ENCODE measurements around the gene BEST1. TPM values are rescaled to one million over a fixed set of nuclear protein-coding genes. Genes with fewer than 3 reads are reported as not detected.
"Not testable (repeated sequence)": the region's sequence is repeated elsewhere in the genome, so short reads cannot be mapped to it uniquely, and the experiment has no call there.

Gene BEST1
- total RNA-seq, 1 donor from 2014 or later: 0.12 TPM

DNA sequence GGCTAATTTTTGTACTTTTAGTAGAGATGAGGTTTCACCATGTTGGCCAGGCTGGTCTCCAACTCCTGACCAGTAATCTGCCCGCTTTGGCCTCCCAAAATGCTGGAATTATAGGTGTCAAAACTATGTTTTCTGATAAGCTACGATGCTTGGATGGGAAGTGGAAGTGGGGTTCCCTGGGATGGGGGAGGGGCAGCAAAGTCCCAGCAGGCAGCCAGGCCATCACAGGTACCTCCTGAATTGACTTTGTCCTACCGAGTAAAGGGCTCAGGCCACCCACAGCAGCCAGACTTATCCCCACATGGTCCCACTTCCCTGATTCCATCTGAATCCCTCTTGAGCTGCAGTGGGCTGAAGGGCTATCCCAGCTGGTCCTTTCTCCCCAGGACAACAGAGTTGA is 10.4 kb downstream of the BEST1 start:
- DNase-seq (ENCODE audit: low read depth): no peak
- TF ChIP-seq, protein P1, sequence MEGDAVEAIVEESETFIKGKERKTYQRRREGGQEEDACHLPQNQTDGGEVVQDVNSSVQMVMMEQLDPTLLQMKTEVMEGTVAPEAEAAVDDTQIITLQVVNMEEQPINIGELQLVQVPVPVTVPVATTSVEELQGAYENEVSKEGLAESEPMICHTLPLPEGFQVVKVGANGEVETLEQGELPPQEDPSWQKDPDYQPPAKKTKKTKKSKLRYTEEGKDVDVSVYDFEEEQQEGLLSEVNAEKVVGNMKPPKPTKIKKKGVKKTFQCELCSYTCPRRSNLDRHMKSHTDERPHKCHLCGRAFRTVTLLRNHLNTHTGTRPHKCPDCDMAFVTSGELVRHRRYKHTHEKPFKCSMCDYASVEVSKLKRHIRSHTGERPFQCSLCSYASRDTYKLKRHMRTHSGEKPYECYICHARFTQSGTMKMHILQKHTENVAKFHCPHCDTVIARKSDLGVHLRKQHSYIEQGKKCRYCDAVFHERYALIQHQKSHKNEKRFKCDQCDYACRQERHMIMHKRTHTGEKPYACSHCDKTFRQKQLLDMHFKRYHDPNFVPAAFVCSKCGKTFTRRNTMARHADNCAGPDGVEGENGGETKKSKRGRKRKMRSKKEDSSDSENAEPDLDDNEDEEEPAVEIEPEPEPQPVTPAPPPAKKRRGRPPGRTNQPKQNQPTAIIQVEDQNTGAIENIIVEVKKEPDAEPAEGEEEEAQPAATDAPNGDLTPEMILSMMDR (conservative IDR thresholded peaks at IDR 0.05; ENCODE audit: low read depth, low read length): no peak
- H3K4me3 ChIP-seq (ENCODE audit: low read depth, low read length): no peak overlapping the region

DNA sequence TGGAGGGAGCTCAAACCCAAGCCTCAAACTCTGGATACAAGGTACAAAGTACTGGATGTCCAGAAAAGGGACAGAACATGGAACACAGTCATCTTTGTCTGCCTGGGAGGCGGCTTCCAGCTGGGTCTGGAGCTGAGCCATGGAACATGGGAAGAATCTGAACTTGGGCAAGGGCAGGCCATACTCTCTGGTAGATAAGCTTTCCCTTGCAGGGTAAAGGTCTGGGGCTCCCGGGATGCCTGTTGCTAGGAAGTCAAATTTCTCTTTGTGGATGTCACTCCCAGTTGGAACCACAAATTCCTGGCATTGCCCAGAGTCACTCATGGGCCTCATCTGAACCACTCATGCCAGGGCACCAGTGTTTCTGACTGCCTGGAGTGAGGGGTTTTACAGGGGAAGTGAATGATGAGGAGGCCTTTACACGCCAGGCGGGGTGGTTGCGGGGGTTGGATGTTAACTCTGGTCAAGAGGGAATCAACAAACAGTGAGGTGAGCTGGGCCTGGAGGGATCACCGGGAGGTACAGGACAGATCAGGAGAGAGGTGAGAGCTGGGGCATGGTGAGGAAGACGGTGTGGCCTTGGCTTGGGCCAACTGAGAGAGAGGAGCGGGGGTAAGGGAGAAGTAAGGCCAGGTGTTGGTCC is 11.5 kb downstream of the BEST1 start:
- TF ChIP-seq, protein P1 (conservative IDR thresholded peaks at IDR 0.05; ENCODE audit: low read depth, low read length): no peak
- DNase-seq (ENCODE audit: low read depth): no peak
- H3K4me3 ChIP-seq (ENCODE audit: low read depth, low read length): no peak overlapping the region

DNA sequence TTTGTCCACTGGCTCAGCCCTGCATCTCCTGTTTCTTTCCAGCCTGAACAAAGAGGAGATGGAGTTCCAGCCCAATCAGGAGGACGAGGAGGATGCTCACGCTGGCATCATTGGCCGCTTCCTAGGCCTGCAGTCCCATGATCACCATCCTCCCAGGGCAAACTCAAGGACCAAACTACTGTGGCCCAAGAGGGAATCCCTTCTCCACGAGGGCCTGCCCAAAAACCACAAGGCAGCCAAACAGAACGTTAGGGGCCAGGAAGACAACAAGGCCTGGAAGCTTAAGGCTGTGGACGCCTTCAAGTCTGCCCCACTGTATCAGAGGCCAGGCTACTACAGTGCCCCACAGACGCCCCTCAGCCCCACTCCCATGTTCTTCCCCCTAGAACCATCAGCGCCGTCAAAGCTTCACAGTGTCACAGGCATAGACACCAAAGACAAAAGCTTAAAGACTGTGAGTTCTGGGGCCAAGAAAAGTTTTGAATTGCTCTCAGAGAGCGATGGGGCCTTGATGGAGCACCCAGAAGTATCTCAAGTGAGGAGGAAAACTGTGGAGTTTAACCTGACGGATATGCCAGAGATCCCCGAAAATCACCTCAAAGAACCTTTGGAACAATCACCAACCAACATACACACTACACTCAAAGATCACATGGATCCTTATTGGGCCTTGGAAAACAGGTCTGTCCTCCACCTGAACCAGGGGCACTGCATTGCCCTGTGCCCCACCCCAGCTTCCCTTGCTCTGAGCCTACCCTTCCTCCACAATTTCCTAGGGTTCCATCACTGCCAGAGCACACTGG is 12.3 kb downstream of the BEST1 start:
- TF ChIP-seq, protein P1 (conservative IDR thresholded peaks at IDR 0.05; ENCODE audit: low read depth, low read length): no peak
- DNase-seq (ENCODE audit: low read depth): no peak
- H3K4me3 ChIP-seq (ENCODE audit: low read depth, low read length): no peak overlapping the region

DNA sequence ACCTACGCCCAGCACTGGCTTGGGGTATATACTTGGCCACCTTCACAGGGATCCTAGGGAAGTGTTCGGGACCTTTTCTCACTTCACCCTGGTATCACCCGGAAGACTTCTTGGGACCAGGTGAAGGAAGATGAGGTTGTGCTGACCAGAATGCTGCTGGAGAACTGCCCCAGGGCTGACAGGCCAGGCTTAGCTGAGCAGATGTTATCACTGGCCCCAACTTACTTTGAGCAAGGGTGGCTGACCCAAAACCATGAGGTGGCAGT is 12.8 kb downstream of the BEST1 start:
- TF ChIP-seq, protein P1 (conservative IDR thresholded peaks at IDR 0.05; ENCODE audit: low read depth, low read length): no peak
- no peak overlapping the region for H3K4me3 ChIP-seq (ENCODE audit: low read depth, low read length)
- no peak for DNase-seq (ENCODE audit: low read depth)

DNA sequence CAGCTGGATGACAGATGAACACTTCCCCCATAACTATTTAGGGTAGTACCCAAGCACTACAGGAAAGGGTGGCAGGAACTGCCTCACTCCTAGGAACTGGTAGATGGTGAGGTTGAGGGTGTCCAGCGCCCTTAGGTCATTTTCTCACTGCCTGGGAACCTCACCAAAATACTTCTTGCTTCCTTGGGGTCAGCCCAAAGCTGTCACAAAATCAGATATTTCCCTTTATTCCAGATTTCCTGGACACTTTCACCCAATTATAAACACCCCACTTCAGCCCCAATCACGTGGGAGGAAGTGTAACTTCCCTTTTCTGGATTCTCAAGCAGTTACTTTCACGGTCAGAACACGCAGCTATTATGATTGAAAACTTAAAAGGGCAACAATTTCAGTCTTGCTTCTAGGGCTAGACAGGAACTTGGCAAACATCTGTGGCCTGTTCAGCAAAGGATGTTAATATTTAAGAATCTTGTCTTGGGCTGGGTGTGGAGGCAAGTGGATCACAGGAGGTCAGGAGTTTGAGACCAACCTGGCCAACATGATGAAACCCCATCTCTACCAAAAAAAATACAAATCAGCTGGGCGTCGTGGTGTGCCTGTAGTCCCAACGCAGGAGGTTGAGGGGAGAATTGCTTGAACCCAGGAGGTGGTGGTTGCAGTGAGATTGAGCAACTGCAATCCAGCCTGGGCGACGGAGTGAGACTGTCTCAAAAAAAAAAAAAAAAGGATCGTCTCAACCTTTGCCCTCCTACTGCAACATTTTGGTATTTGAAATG is 13.3 kb downstream of the BEST1 start:
- no peak for DNase-seq (ENCODE audit: low read depth)
- TF ChIP-seq, protein P1 (conservative IDR thresholded peaks at IDR 0.05; ENCODE audit: low read depth, low read length): no peak
- H3K4me3 ChIP-seq (ENCODE audit: low read depth, low read length): no peak overlapping the region

DNA sequence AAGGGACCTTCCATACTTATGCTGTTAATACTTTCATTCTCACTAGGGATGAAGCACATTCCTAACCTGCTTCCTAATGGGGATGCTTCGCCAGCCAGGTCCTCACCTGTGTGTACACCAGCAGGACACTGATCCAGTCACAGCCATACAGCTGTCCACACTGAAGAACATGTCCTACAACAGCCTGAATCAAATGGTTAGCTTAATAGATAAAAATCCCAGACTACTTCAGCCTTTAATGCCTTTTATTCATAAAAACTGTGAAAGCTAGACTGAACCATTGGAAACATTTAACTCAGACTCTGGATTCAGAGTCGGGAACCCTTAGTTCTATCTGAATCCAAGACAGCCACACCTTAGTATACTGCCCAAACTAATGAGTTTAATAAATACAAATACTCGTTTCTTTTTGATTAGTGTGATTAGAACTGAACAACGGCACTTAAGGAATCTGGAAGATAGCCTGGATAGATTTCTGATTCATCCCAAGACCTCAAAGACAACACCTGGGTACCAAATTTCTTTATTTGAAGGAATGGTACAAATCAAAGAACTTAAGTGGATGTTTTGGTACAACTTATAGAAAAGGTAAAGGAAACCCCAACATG is 14.0 kb downstream of the BEST1 start:
- TF ChIP-seq, protein P1 (conservative IDR thresholded peaks at IDR 0.05; ENCODE audit: low read depth, low read length): no peak
- peak overlapping the region; percentile 100 for H3K4me3 ChIP-seq (ENCODE audit: low read depth, low read length)
- no peak for DNase-seq (ENCODE audit: low read depth)

DNA sequence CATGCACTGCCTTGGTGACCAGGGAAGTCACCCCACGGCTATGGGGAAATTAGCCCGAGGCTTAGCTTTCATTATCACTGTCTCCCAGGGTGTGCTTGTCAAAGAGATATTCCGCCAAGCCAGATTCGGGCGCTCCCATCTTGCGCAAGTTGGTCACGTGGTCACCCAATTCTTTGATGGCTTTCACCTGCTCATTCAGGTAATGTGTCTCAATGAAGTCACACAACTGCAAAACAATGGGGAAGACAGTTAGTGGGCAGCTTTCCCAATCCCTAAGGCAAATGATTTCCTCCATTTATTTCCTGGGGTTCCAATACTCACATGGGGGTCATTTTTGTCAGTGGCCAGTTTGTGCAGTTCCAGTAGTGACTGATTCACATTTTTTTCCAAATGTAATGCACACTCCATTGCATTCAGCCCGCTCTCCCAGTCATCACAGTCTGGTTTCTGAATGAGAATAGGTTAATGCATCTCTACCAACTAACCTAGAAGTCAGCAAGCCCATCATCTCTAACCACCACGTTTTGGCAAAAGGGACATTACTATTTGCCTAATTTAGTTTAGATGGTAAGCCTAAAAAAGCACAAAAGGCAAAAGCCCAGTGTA is 14.6 kb downstream of the BEST1 start:
- DNase-seq (ENCODE audit: low read depth): not testable (repeated sequence)
- peak overlapping the region; percentile 100 for H3K4me3 ChIP-seq (ENCODE audit: low read depth, low read length)

All from epithelial cell of proximal tubule (primary cell).